NCI-H2171 (cell line): ENCODE measurements around the gene ASPN.

Experiments used
- DNase-seq: peaks from one replicate; lab custom pipeline; 2025; lab: John Stamatoyannopoulos, UW

Gene ASPN

GRCh38 chr9:92468206-92468605 is 14.1 kb downstream of the ASPN start:
- no peak for DNase-seq

- no peak for DNase-seq
These were observed 14.8 kb downstream of the ASPN start for GRCh38 chr9:92467511-92467910.

DNA sequence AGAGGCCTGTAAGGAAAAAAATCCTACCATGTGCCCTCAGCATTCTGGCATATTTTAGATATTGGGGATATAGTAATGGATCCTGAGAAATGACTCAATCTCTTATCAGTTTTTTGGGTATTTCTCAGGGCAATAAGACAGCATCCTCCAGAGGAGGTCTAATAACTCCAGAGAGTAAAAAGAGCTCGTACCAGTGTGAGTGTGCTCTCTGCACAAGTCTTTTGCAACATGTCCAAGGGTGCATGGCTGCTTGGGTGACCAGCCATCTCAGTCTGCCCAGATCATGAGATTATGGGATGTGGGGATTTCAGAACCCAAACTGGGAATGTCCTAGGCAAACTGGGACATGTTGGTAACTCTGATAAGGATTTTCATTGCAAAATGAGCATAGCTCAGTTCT is 15.3 kb downstream of the ASPN start:
- DNase-seq, result no peak

- DNase-seq, result no peak
These were observed 18.3 kb downstream of the ASPN start for GRCh38 chr9:92463984-92464383.

GRCh38 chr9:92463387-92463786 is 18.9 kb downstream of the ASPN start:
- DNase-seq, result no peak

- no peak for DNase-seq
These were observed 24.7 kb downstream of the ASPN start for GRCh38 chr9:92457576-92457975.

DNA sequence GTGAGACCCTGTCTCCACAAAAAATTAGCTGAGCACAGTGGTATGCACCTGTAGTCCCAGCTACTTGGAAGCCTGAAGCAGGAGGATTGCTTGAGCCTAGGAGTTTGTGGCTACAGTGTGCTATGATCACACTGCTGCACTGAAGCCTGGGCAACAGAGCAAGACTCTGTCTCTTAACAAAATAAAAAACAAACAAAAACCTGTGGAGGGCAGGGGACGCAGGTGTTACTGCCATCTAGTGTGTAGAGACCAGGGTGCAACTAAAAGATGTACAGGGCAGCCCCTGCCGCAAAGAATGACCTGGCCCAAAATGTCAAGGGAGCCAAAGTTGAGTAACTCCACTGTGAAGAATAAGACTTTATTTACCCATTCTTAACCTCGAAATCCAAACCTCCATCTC is 27.1 kb downstream of the ASPN start:
- DNase-seq, result no peak

GRCh38 chr9:92446536-92446935 is 35.8 kb downstream of the ASPN start:
- no peak for DNase-seq

DNA sequence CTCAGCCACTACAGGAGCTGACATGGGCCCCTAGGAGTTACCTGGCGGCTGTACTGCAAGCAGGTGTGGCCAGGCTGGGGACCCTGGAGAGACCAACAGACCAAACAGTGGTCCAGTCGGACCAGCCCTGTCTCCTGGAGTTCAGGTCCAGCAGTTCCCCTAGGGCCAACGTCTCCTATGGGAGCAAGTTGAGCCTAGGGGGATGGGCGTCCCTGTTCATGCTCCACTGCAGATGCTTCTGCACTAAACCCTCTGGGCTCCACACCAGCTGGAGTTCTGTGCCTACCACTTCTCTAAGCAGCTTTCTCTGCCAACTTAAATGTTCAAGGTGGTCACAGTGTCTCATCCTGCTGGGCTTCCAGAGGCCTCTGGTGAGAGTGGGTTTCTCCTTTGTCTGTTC is 37.5 kb downstream of the ASPN start:
- DNase-seq, result peak; percentile 48

- DNase-seq, result no peak
These were observed 41.6 kb downstream of the ASPN start for GRCh38 chr9:92440751-92441046.

- no peak for DNase-seq
These were observed 42.2 kb downstream of the ASPN start for GRCh38 chr9:92439921-92440750.

DNA sequence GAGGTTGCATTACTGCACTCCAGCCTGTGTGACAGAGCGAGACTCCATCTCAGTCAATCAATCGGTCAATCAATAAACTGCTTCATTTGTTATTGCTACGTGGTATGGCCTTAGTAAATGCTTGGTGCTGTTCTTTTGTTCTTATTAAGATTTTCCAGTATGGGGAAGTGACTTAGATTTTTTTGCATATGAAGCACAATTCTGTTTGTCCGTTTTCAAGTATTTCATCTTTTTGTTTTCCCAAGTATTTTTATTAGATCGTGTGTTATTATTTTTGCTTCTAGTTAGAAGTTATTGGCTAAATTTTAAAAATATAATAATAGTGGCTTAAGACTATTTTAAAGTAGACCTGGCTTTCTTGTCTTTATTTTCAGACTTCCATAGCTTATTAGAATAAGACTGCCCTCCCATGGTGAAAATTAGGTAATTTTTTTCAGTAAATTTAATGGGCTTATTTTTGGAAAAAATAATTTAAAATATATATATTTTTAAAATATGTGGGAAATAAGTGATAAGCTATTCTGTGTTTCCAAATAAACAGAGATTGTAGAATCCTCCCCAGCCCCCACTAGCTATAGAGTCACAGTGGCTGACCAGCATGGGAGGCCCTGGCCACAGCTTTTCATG is 43.3 kb downstream of the ASPN start:
- no peak for DNase-seq

DNA sequence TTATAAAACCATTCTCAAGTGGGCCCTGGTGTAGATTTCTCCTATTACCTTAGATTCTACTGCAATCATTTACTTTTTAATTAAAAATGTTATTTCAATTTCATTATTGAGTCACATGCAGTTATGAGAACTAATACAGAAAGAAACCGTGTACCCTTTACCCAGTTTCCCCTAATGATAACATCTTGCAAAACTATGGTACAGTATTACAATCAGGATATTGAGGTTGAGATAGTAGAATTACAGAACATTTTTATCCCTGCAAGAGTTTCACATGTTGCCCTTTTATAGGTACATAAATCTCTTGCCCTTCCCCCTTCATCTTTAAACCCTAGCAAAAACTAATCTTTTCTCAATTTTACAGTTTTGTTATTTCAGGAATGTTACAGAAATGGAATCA is 47.0 kb downstream of the ASPN start:
- no peak for DNase-seq

- no peak for DNase-seq
These were observed 49.2 kb downstream of the ASPN start for GRCh38 chr9:92432972-92433548.

DNA sequence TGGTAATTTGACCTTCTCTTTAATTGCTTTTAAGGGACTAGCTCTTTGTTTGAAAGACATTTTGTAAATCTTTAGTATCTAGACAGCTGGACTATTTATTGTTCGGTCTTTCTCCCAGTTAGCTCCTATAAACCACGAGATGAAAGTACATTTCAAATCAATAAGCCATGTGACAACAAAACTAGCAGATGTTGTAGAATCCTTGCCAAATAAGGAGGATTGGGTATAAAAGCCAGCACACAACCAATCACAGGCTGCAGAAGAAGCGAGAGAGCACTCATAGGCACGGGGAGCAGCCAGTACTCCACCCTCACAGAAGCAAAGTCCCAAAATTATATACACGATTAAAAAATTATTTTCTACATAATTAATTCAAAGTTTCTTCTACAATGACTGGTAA is 50.0 kb downstream of the ASPN start:
- peak; percentile 49 for DNase-seq

- DNase-seq, result no peak
These were observed 52.5 kb downstream of the ASPN start for GRCh38 chr9:92429836-92430235.

GRCh38 chr9:92426501-92427145 is 55.7 kb downstream of the ASPN start:
- DNase-seq, result peak; percentile 84

DNA sequence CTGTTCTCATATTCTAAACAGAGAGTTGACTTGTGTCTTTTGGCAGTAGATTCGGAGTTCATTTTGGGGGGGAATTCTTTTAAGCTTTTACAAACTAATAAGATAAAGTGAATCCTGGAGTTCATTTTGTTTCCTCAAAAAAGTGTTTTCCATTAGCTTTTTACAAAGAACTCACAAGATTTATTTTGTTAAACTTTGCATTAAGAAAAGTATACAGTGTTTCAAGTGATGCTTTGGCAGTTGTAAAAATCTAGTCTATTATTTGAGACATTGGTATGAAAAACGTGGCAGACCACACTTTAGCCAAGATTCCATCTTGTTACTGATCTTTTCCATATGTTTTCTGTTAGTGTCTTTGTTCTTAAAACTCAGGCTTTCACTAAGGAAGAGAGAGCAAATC is 56.8 kb downstream of the ASPN start:
- DNase-seq, result no peak

- DNase-seq, result no peak
These were observed 58.0 kb downstream of the ASPN start, which contains the start of gene OMD for GRCh38 chr9:92424340-92424739. Gene OMD (minus strand): TSS chr9:92424471. CDS start chr9:92417558, 6,913 bp downstream.

- DNase-seq, result no peak
These were observed 58.7 kb downstream of the ASPN start for GRCh38 chr9:92423612-92424011.

DNA sequence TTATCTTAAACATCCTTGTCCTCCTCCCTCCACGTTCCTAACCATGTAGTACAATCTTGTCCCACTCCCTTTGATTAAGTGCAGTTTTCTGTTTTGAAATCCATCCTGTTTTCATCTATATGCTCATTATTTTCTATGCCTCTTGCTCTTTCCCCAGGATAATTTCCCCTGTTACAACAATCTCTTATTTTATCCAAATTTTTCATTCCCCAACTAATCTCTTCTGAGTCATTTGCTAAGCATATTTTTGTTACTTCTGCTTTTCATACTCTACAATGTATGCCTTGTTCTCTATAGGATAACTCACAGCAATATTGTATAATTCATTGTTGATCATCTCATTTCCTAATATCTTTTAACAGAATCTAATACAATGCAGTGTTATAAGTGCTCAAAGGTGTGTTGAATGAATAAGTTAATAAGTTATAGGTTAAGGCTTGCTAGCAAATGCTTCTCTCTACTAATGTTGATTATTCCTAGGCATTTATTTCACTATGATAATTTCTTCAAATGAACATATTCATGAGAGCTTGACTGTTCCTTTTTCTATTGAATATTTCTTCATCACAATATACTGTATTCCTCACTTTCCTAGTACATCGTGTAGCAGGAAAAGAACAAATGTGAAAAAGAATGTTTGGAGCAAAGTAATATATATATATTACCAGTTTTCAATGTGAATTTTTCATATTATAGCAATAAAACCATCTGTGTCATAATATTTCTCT is 59.5 kb downstream of the ASPN start:
- DNase-seq, result no peak

DNA sequence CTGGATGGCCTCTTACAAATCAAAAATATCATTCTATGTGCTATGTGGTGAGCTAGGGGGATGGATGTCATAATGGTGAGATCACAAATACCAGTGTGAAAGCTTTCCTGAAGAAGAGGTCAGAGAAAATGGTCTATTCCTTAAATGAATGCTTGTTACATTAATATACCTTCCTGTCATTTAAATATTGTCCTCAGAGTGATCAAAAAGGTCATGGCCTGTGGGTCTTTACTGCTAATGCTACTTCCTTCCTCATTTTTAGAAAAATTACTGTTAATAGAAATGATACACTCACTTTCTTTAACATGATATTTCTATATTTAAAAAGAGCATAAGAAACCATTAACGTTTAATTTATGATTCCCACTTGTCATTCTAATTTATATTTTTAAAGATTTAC is 67.7 kb downstream of the ASPN start:
- DNase-seq, result no peak
